Heart left ventricle (tissue), 16 donors: ENCODE measurements around the gene EIF4B. TPM values are rescaled to one million over a fixed set of nuclear protein-coding genes. Genes with fewer than 3 reads are reported as not detected.

Experiments used
- ATAC-seq, 4 donors: fragments of 200-7000 bp; cut with Tn5 transposase; one replicate each; pipeline ENCODE4 v1.9.1; 2020 to 2022; ENCODE audit warnings: moderate library complexity in 4 of 4, mild to moderate bottlenecking in 3 of 4, moderate number of reproducible peaks in 1 of 4
- DNase-seq, 5 donors: peaks; one replicate each; pipeline ENCODE4 v3.0.0-alpha.2; 2020
- H3K27ac ChIP-seq, 12 donors: fragments of 200-600 bp; sonication (generic) in 4 of 12; one replicate each; pipeline versions ENCODE4 v1.5.0 to v1.8.0; 2016 to 2022; ENCODE audit warnings: mild to moderate bottlenecking in 2 of 12
- H3K27me3 ChIP-seq, 9 donors: fragments of 200-600 bp; sonication (generic) in 2 of 9; one replicate each; pipeline versions ENCODE4 v1.5.1 to v1.8.0; 2016 to 2022; ENCODE audit warnings: mild to moderate bottlenecking in 3 of 9
- H3K36me3 ChIP-seq, 9 donors: fragments of 200-600 bp; sonication (generic) in 2 of 9; one replicate each; pipeline versions ENCODE4 v1.5.0 to v1.8.0; 2018 to 2022; ENCODE audit warnings: mild to moderate bottlenecking in 2 of 9
- H3K4me1 ChIP-seq, 12 donors: fragments of 200-600 bp; sonication (generic) in 4 of 12; one replicate each; pipeline versions ENCODE4 v1.5.0 to v1.8.0; 2016 to 2022; ENCODE audit warnings: mild to moderate bottlenecking in 3 of 12
- H3K4me3 ChIP-seq, 12 donors: fragments of 200-600 bp; sonication (generic) in 4 of 12; one replicate each; pipeline versions ENCODE4 v1.5.0 to v1.8.0; 2017 to 2022; ENCODE audit warnings: mild to moderate bottlenecking in 9 of 12, moderate library complexity in 4 of 12
- H3K9me3 ChIP-seq, 12 donors: fragments of 200-600 bp; sonication (generic) in 4 of 12; one replicate each; pipeline versions ENCODE4 v1.5.0 to v1.8.0; 2016 to 2022; ENCODE audit warnings: mild to moderate bottlenecking in 1 of 12
- POLR2A ChIP-seq, 2 donors: fragments of 450-650 bp; IDR thresholded peaks; one replicate each; pipeline ENCODE4 v1.6.1; 2017; ENCODE audit warnings: antibody characterized with exemption in 2 of 2, mild to moderate bottlenecking in 2 of 2, moderate library complexity in 2 of 2
- WGBS, 4 donors: extraction: QIAGEN DNeasy Blood & Tissue Kit in 2 of 4; methylation state at CpG; one replicate each; pipeline versions ENCODE4 v1.1.5 to v1.1.7; 2013 to 2018; 5-methylcytosine and 5-hydroxymethylcytosine counted together
- intact Hi-C, 10 donors: fragments of 100-400 bp; cut with DNase I; formaldehyde crosslinking; loops; one replicate each; pipeline versions ENCODE4 v1.11.1 to v1.14.2; 2022
- polyA plus RNA-seq, 2 donors: library from polyadenylated mRNA; stranded (reverse); fragments of 200-250 nt; gene quantifications; one replicate each; pipeline ENCODE4 v1.2.3, GENCODE V29; 2013
- total RNA-seq, 9 donors: library from RNA; depleted of rRNA in 2 of 9; stranded (reverse); fragments of >200 nt in 2 of 9; fragmentation: NEBNext Ultra II Directional in 3 of 9; extraction: Animal tissue kit (Norgen Biotek cat#: 25700) in 3 of 9; gene quantifications; one replicate each; pipeline versions ENCODE4 v1.1.0 to v1.2.4, GENCODE V29; 2016 to 2023
- TF ChIP-seq, protein P1 (sequence below), 12 donors: fragments of 200-600 bp; sonication (generic) in 4 of 12; IDR thresholded peaks; one replicate each; pipeline versions ENCODE4 v1.5.0 to v1.8.0; 2018 to 2022; ENCODE audit warnings: antibody characterized with exemption in 12 of 12, mild to moderate bottlenecking in 5 of 12
- donor health status: ischemic (EF 13 %, LVEDD 7.1; RV severe dilation, severe dysfunction).
- donor health status: healthy with polysubstance abuse.
- donor health status: DM: no; HTN: yes; CAD: no.
- donor health status: DM: no; HTN: no; CAD: no.
- donor health status: ischemic (EF 25% LVEDD 6.9; RV normal size, moderate dysfunction).
- donor health status: ischemic (EF 25% LVEDD 5.7; RV mildly dilated, moderate dysfunction).
- donor health status: healthy.
- donor health status: DM: yes; HTN: yes; CAD: no.
- donor health status: ischemic (EF 35%, LVEDD 5.7; RV mildly dilated, moderate dysfunction).
- donor health status: nonischemic (EF 11% LVEDD 7.7; RV severe dilation, severe dysfunction).
- donor health status: DM: yes; HTN: yes; CAD: no.
- donor health status: PGD.
- donor health status: ischemic (EF 29% LVEDD 5.4; RV normal size, mild dysfunction).
- donor health status: nonischemic (EF 23%, LVEDD 6.1; RV moderate dilation, normal function).

Gene EIF4B
- total and polyA plus RNA-seq, 11 donors, result 52.0 to 481 (median 342) TPM

DNA sequence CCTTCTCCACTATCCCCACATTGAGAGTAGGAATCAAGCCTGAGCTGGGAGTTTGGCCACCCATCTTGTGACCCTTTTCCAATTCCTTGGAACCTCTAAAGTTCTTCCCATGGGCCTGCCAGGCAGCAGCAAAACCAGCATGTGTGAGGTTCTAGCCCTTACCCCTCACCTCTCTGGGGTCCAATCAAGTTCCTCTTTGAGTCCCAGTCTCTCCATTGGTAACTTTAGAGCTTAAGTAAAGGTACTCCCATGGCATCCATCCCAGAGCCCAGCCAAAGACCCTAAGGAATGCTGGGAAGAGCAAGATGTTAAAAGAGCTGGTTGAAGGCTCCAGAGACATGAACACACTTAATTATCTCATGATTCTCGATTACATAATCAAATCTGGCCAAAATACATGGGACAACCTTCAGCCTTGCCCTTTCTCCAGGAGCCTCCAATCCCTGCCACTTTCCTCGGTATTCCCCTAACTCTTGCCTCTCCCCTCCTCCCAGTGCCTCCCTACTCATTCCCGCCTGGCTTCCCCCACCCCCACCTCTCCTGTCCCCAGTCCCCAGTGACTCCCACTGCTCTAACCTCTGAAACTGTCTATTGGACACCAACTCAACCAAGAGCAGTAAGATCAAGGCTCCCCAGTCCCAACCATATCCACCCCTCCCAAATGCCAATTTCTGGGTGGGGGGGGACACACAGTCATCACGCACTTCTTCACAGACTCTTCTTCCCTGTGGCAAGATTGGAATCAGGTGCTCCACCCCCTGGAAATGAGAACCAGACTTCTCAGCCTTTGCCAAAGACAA lies 38.8 kb downstream of the EIF4B start:
- H3K4me3 ChIP-seq, result peak overlapping the region in 9 of 12 donors; percentile 58 to 84 (median 79)
- 61 to 74% (median 63%) methylated on average over 4 of the region's 4 CpGs for WGBS, 4 donors
- H3K4me1 ChIP-seq, result peaks cover 7 to 65% (median 53%) of the 10 kb centered on the region in 12 donors

DNA sequence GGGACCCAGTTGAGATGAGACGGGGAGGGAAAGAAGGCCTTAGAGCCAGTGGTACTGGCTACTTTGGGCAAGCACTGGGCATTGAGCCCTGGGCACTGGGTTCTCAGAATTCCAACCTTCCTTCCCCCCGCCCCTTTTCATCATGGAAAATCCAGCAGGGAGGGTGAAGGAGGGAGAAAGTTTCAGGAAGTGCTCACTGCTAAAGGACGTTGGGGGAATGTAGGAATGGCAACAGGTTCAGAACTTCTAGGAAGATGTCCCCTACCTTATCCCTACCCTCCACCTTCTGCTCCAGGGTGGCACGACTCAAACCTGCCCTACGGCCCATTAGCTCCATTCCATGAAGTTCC lies 39.4 kb downstream of the EIF4B start:
- H3K27me3 ChIP-seq, result no peaks in the 10 kb centered on the region
- ATAC-seq (no peak), DNase-seq (peak in 3 of 5 donors; percentile 32 to 60 (median 37))
- H3K4me3 ChIP-seq, result peak overlapping the region in 11 of 12 donors; percentile 57 to 84 (median 77)
- H3K4me1 ChIP-seq, result peaks cover 7 to 71% (median 53%) of the 10 kb centered on the region in 12 donors
- peak overlapping the region; percentile 96 to 100 (median 98) for H3K27ac ChIP-seq
- peak in 1 of 2 donors; percentile 52 for TF ChIP-seq POLR2A (IDR thresholded peaks at IDR 0.05)
- TF ChIP-seq, protein P1, sequence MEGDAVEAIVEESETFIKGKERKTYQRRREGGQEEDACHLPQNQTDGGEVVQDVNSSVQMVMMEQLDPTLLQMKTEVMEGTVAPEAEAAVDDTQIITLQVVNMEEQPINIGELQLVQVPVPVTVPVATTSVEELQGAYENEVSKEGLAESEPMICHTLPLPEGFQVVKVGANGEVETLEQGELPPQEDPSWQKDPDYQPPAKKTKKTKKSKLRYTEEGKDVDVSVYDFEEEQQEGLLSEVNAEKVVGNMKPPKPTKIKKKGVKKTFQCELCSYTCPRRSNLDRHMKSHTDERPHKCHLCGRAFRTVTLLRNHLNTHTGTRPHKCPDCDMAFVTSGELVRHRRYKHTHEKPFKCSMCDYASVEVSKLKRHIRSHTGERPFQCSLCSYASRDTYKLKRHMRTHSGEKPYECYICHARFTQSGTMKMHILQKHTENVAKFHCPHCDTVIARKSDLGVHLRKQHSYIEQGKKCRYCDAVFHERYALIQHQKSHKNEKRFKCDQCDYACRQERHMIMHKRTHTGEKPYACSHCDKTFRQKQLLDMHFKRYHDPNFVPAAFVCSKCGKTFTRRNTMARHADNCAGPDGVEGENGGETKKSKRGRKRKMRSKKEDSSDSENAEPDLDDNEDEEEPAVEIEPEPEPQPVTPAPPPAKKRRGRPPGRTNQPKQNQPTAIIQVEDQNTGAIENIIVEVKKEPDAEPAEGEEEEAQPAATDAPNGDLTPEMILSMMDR (IDR thresholded peaks at IDR 0.05), result no peak
- intact Hi-C loops, result loop anchor here in 2 of 10 donors (5.0 kb wide), 2 partner anchors 38 to 52 kb away; partner anchors contain the start of genes EIF4B (in 1 of the 2) and IGFBP6 (in 1 of the 2)
- H3K36me3 ChIP-seq, result peaks cover 0 to 23% (median 2%) of the 10 kb centered on the region in 9 donors
- WGBS, 4 donors, result 34 to 45% (median 37%) methylated on average over 5 of the region's 5 CpGs
- no peaks in the 10 kb centered on the region for H3K9me3 ChIP-seq

More for the DNA sequence above, 38.8 kb downstream of the EIF4B start:
- peak overlapping the region; percentile 96 to 100 (median 98) for H3K27ac ChIP-seq
- peaks cover 0 to 29% (median 8%) of the 10 kb centered on the region in 9 donors for H3K36me3 ChIP-seq
- no peaks in the 10 kb centered on the region for H3K27me3 ChIP-seq
- TF ChIP-seq, protein P1 (IDR thresholded peaks at IDR 0.05), result no peak
- H3K9me3 ChIP-seq, result no peaks in the 10 kb centered on the region
- DNase-seq, result peak in 1 of 5 donors; percentile 9
- ATAC-seq, result no peak
- intact Hi-C loops, result loop anchor here in 2 of 10 donors (5.0 kb wide), 2 partner anchors 38 to 52 kb away; partner anchors contain the start of genes EIF4B (in 1 of the 2) and IGFBP6 (in 1 of the 2)

GRCh38 chr12:53046655-53047220 lies 40.5 kb downstream of the EIF4B start:
- peak; percentile 17 to 55 (median 42) for ATAC-seq
- Histone ChIP-seq H3K27ac (peak overlapping the region; percentile 96 to 100 (median 98)), H3K4me3 (peak overlapping the region; percentile 57 to 84 (median 75)), H3K9me3 (no peaks in the 10 kb centered on the region), H3K4me1 (peaks cover 7 to 81% (median 61%) of the 10 kb centered on the region in 12 donors), H3K36me3 (peaks cover 0 to 14% (median 0%) of the 10 kb centered on the region in 9 donors), H3K27me3 (no peaks in the 10 kb centered on the region)
- 0 to 1% (median 1%) methylated on average over 27 to 43 of the region's 44 CpGs for WGBS, 4 donors
- DNase-seq, result peak; percentile 88 to 94 (median 91)
- intact Hi-C loops, result loop anchor here in 2 of 10 donors (5.0 kb wide), 2 partner anchors 39 to 51 kb away; partner anchors contain the start of genes EIF4B (in 1 of the 2) and IGFBP6 (in 1 of the 2)
- TF ChIP-seq, protein P1 (IDR thresholded peaks at IDR 0.05), result no peak
- TF ChIP-seq POLR2A (IDR thresholded peaks at IDR 0.05), result peak; percentile 82 to 97
